Natural killer cell treated with Interleukin-12 subunit alpha and Interleukin-12 subunit beta and Interleukin-15 and Interleukin-18, amount 100 ng/mL, for 72 hours (primary cell): ENCODE results near the gene ELK4. TPM values are rescaled to one million over a fixed set of nuclear protein-coding genes. Genes with fewer than 3 reads are reported as not detected.

Experiments used
- ATAC-seq, 2 donors: fragments of 150-1000 bp; cut with Tn5 transposase in 1 of 2; sonication (Bioruptor Pico), chemical (Tn5 transposase) in 1 of 2; 2 replicates each; pipeline ENCODE4 v1.10.0; 2021
- DNase-seq: peaks from one replicate; pipeline ENCODE4 v3.0.0; 2022; ENCODE audit warnings: low spot score
- H3K27ac Mint-ChIP-seq, 2 donors: 1 replicate in 1 of 2; 2 replicates in 1 of 2; pipeline ENCODE4 v1.8.0; 2022; ENCODE audit warnings: mixed read lengths in 2 of 2, mild to moderate bottlenecking in 1 of 2, moderate library complexity in 1 of 2
- H3K27me3 Mint-ChIP-seq, 2 donors: 1 replicate in 1 of 2; 2 replicates in 1 of 2; pipeline ENCODE4 v1.8.0; 2022; ENCODE audit warnings: mixed read lengths in 2 of 2
- H3K36me3 Mint-ChIP-seq: one replicate; pipeline ENCODE4 v1.8.0; 2022; ENCODE audit warnings: mixed read lengths
- H3K4me1 Mint-ChIP-seq, 2 donors: 1 replicate in 1 of 2; 2 replicates in 1 of 2; pipeline ENCODE4 v1.8.0; 2022; ENCODE audit warnings: low read depth in 2 of 2, mixed read lengths in 2 of 2, mild to moderate bottlenecking in 1 of 2
- H3K4me3 Mint-ChIP-seq: one replicate; pipeline ENCODE4 v1.8.0; 2022; ENCODE audit warnings: mixed read lengths
- H3K9me3 Mint-ChIP-seq: 2 replicates; pipeline ENCODE4 v1.8.0; 2022; ENCODE audit warnings: mixed read lengths
- total RNA-seq, 2 donors: library from RNA; stranded (reverse); gene quantifications; one replicate each; pipeline ENCODE4 v1.2.3, GENCODE V29; 2022

ELK4 gene
- total RNA-seq, 2 donors from 2014 or later: 78.7 to 97.8 TPM

- Mint-ChIP-seq H3K4me3 (no peak overlapping the region), H3K27ac (no peak overlapping the region), H3K4me1 (no peaks in the 10 kb centered on the region), H3K36me3 (no peaks in the 10 kb centered on the region), H3K27me3 (peaks cover 2 to 13% of the 10 kb centered on the region in 2 donors), H3K9me3 (no peaks in the 10 kb centered on the region)
- ATAC-seq: peak in 1 of 2 donors; percentile 31
- no peak for DNase-seq
These were observed 48.2 kb downstream of the ELK4 start for GRCh38 chr1:205583461-205584130.

DNA sequence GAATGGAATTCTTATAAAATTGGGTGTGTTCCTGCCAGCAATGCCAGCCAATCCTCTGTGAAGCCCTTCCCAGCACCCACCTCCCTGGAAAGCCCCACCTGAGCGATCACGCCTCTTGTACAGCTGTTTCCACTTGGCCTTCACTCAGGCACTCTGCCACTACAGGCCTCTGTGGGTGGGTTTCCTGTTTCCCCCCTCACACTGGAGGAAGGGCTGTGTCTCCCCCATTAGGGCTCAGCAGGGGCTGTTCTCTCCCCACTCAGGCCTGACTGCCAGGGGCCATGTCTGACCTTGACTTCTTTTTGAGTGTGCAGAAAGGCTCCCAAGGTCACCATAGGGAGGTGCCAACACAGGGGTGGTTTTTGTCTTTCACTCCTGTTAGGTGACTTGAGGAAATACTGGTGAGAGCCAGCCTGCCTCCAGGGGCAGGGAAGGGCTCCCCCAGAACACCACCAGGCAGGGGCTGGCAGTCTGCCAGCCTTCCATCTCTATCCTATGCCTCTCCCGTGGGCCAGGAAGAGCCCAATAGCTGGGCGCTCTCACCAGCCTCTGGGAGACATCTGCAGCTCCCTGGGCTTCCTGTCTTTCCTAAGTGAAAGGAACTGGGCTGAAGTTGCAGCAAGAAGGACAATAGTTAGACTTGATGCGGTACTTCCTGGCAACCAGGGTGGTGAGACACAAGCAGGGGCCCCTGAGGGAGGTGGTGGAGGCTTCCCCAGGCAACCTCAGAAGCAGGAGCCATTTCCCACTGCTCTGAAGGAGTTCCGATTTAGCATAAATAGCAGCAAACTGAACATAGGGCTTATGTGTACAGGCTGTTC is 49.1 kb downstream of the ELK4 start:
- DNase-seq: no peak

DNA sequence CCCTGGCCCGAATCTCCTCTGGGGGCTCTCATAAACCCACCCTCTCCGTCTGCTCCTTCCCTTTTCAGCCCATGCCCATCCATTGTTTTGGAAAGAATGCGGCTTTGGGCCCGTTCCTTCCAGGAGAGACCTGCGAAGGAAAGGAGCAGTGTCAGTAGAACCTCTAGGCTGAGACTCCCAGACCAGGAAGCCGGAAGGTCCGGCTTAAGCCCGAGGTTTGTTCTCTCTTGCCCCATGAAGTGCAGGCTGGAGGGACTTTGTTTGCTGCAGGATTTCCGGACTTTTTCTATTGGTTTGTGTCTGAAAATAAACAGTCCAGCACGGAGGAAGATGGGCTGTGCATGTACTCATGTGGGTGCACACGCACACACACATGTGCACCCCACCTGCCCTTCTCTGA is 49.8 kb downstream of the ELK4 start:
- no peak overlapping the region for H3K4me3 Mint-ChIP-seq
- ATAC-seq (no peak), DNase-seq (no peak)
- H3K27me3 Mint-ChIP-seq: peaks cover 8 to 9% of the 10 kb centered on the region in 2 donors
- H3K4me1 Mint-ChIP-seq: no peaks in the 10 kb centered on the region
- H3K27ac Mint-ChIP-seq: no peak overlapping the region
- no peaks in the 10 kb centered on the region for H3K9me3 Mint-ChIP-seq
- no peaks in the 10 kb centered on the region for H3K36me3 Mint-ChIP-seq

More for the DNA sequence above, 49.1 kb downstream of the ELK4 start:
- ATAC-seq: no peak
- Mint-ChIP-seq H3K4me1 (no peaks in the 10 kb centered on the region), H3K36me3 (no peaks in the 10 kb centered on the region), H3K4me3 (no peak overlapping the region), H3K27me3 (peaks cover 8 to 13% of the 10 kb centered on the region in 2 donors), H3K27ac (no peak overlapping the region), H3K9me3 (no peaks in the 10 kb centered on the region)

- no peaks in the 10 kb centered on the region for H3K4me1 Mint-ChIP-seq
- no peak for ATAC-seq
- no peak overlapping the region for H3K4me3 Mint-ChIP-seq
- no peak for DNase-seq
- H3K27ac Mint-ChIP-seq: no peak overlapping the region
- H3K27me3 Mint-ChIP-seq: peaks cover 7 to 9% of the 10 kb centered on the region in 2 donors
- H3K36me3 Mint-ChIP-seq: no peaks in the 10 kb centered on the region
- H3K9me3 Mint-ChIP-seq: no peaks in the 10 kb centered on the region
These were observed 50.4 kb downstream of the ELK4 start for GRCh38 chr1:205581321-205581980.

GRCh38 chr1:205580923-205581180 is 51.0 kb downstream of the ELK4 start:
- Mint-ChIP-seq H3K9me3 (no peaks in the 10 kb centered on the region), H3K36me3 (no peaks in the 10 kb centered on the region), H3K4me3 (no peak overlapping the region), H3K27ac (no peak overlapping the region), H3K27me3 (peaks cover 7 to 9% of the 10 kb centered on the region in 2 donors), H3K4me1 (no peaks in the 10 kb centered on the region)
- DNase-seq (no peak), ATAC-seq (no peak)

GRCh38 chr1:205580140-205580922 is 51.5 kb downstream of the ELK4 start:
- no peak overlapping the region for H3K27ac Mint-ChIP-seq
- peaks cover 7 to 9% of the 10 kb centered on the region in 2 donors for H3K27me3 Mint-ChIP-seq
- H3K4me3 Mint-ChIP-seq: no peak overlapping the region
- DNase-seq (no peak), ATAC-seq (no peak)
- H3K4me1 Mint-ChIP-seq: no peaks in the 10 kb centered on the region
- no peaks in the 10 kb centered on the region for H3K36me3 Mint-ChIP-seq
- H3K9me3 Mint-ChIP-seq: no peaks in the 10 kb centered on the region

DNA sequence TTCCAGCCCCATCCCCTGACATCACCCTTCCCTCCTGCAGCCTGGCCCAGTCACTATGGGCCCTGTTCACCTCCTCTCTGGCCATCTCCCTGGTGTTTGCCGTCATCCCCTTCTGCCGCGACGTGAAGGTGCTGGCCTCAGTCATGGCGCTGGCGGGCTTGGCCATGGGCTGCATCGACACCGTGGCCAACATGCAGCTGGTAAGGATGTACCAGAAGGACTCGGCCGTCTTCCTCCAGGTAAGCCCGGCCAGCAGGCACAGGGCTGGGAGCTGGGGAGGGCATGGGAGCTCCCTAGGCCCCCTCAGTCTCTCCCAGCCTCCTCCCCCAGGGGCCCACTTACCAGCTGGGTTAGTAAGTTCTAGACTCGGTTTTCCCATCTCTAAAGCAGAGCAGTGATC is 52.1 kb downstream of the ELK4 start:
- ATAC-seq: no peak
- Mint-ChIP-seq H3K36me3 (no peaks in the 10 kb centered on the region), H3K27ac (no peak overlapping the region), H3K4me1 (no peaks in the 10 kb centered on the region), H3K4me3 (no peak overlapping the region), H3K27me3 (peaks cover 7 to 9% of the 10 kb centered on the region in 2 donors), H3K9me3 (no peaks in the 10 kb centered on the region)
- no peak for DNase-seq

GRCh38 chr1:205578780-205579571 is 52.8 kb downstream of the ELK4 start:
- H3K27ac Mint-ChIP-seq: no peak overlapping the region
- peaks cover 7 to 9% of the 10 kb centered on the region in 2 donors for H3K27me3 Mint-ChIP-seq
- no peaks in the 10 kb centered on the region for H3K4me1 Mint-ChIP-seq
- no peak for ATAC-seq
- DNase-seq: no peak
- no peaks in the 10 kb centered on the region for H3K36me3 Mint-ChIP-seq
- H3K4me3 Mint-ChIP-seq: no peak overlapping the region
- no peaks in the 10 kb centered on the region for H3K9me3 Mint-ChIP-seq

DNA sequence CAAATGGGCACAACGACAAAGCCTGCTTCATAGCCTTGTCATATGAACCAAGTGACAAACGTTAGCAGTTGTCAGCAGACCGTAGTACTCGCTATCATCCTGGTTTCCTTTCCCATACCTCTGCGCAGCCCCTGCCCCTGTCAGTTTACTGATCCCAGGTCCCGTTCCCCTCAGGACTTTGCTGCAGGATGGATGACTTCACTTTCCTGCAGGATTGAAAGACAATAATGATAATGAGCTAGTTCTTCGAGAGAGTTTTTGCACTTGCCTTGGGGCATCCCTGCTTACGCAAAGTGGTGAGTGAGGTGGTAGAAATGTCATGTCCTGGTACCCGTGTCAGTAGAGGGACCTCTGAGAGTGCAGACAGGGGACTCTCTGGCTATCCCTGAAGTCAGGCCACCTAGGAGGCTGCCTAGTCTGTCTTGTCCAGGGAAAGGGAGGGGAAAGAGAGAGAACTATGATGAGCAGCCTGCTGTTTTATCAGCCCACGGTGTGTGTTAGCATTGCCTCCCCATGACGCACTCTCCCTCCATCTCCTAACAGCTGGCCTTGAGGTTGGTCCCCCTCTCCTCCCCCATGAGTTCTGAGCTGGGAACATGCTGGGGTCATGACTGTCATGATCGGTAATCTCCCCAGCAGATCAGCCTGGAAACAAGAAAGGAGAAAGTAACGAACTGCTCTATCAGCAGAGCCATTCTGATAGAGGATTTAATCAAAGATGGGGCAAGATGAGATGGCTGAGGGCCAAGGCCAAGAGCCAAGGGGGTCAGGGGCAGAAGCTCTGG is 53.7 kb downstream of the ELK4 start:
- DNase-seq (no peak), ATAC-seq (no peak)
- Mint-ChIP-seq H3K4me3 (no peak overlapping the region), H3K9me3 (no peaks in the 10 kb centered on the region), H3K4me1 (no peaks in the 10 kb centered on the region), H3K36me3 (no peaks in the 10 kb centered on the region), H3K27me3 (peaks cover 7 to 9% of the 10 kb centered on the region in 2 donors), H3K27ac (no peak overlapping the region)

DNA sequence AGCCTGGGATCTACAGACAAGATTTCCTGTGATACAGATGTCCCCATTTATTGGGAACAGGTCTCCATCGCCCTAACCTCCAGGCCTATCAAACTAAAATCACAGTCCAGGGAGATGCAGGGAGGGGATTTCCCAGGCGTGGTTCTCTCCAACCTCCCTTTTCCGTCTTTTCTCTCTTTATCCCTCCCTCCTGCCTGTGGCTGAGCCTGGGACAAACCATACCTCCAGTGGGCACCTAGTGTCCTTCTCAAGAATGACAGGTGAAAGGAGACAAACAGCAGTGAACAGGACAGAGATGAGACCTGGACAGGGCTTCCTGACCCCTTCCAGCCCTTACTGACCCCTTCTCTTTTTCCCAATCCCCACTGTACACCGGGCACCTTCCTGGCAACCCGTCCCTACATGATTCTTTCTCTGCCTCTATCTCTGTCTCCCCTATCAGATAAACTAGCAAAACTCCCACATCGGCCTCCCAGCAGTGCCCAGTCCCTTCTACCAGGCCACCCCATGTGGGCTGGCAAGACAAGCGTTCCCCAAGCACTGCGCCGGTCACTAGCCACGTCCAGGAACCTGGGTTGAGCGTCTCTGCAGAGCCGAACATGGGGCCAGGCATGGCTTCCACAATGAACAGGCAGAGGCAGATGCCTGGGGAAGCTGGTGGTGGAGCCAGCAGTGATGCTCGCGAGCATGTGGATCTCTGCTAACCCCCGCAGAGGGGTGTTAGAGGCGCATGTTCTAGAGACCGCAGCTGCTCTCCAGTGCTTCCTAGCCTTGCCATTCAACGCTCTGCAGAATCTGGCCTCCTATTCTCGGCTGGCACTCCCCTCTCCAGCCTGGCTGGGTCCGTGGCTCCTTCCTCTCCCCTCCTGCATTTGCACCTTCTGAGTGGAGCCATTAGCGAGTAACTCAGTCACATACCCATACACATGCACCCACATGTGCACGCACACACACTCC is 54.7 kb downstream of the ELK4 start:
- no peaks in the 10 kb centered on the region for H3K4me1 Mint-ChIP-seq
- no peak overlapping the region for H3K4me3 Mint-ChIP-seq
- H3K27ac Mint-ChIP-seq: no peak overlapping the region
- peaks cover 15% of the 10 kb centered on the region in 2 donors for H3K27me3 Mint-ChIP-seq
- no peaks in the 10 kb centered on the region for H3K9me3 Mint-ChIP-seq
- ATAC-seq: no peak
- DNase-seq: no peak
- H3K36me3 Mint-ChIP-seq: no peaks in the 10 kb centered on the region

DNA sequence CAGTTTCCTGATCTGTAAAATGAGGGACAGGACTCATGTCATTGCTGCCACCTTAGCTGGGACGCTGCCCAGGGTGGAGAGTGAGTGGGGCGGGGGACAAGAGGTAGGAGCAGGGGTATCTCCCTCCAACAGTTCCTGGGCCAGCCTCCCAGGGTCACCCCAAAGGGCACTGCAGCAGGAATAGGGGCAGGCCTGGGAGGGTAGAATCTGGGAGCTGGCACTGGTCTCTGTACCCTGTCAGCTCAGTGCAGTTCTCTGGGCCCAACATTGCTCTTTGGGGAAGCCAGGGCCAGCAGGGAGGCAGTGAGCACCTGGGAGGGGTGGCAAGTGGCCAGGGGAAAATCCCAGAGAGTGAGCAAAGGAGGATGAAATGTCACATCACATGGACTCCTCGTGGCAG is 55.8 kb downstream of the ELK4 start:
- no peaks in the 10 kb centered on the region for H3K4me1 Mint-ChIP-seq
- ATAC-seq (no peak), DNase-seq (no peak)
- H3K27me3 Mint-ChIP-seq: peaks cover 15 to 22% of the 10 kb centered on the region in 2 donors
- no peaks in the 10 kb centered on the region for H3K36me3 Mint-ChIP-seq
- H3K9me3 Mint-ChIP-seq: no peaks in the 10 kb centered on the region
- no peak overlapping the region for H3K4me3 Mint-ChIP-seq
- H3K27ac Mint-ChIP-seq: no peak overlapping the region
